Urothelium cell line (cell line): ENCODE results near the gene UNC5B.

Experiments used
- DNase-seq: peaks from one replicate; pipeline ENCODE4 v3.0.0; 2011; ENCODE audit warnings: low spot score, mixed read lengths
- FAIRE-seq: peaks from 2 replicates; lab custom pipeline; 2011; peaks lifted over from hg19 to GRCh38; lab: Jason Lieb, UNC

The UNC5B gene

DNA sequence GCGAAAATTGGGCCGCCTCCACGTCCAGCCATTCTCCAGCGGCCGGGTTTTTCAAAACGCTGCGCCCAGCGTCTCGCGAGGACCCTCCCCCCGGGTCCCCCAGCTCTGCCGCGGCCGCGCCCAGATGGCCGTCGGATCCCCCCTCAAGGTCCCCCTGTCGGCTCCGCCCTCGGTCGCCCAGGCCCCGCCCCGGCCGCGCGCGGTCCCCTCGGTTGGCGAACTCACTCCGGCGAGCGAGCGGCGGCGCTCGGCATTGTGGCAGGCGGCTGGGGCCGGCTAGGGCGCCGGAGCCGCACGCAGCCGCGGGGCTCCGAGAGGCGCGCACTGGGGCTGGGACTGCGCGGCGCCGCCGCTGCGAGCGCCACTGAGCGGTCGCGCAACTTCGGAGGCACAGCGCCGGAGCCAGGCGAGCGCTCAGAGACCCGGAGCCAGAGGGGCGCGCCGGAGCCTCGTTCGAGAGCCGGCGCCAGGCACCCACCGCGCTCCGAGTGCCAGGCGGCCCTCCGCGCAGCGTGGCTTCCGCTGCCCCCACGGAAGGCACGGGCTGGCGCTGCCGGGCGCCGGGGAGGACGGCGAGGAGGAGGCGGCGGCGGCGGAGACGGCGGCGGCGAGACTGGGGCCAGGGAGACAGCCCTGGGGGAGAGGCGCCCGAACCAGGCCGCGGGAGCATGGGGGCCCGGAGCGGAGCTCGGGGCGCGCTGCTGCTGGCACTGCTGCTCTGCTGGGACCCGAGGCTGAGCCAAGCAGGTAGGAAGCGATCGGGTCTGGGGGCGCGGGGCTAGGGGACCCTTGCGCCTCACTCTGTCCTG is at the start of gene UNC5B:
UNC5B (plus strand) TSS at position 253 of the 809 bp plus-strand sequence; CDS start at position 669, 416 bp downstream.
- DNase-seq (peak; percentile 93), FAIRE-seq (peak; percentile 63)

DNA sequence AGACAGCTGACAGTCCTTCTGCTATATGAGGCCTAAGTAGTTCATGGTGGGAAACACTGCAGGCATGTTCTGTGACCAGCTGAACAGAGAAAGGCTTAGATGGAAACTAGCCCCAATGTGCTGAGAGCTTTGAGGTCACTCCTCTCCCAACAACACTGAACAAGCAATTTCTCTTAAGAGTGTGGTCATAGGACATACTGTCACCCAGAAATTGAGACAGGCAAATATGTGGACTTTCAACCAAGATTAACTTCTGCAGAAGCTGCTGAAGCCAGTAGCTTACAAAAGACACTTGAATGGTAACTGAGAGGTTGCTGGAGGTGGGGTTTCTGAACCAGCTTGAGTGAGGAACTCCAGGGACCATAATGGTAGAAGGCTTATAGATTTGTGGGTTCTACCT is 38.9 kb upstream of the UNC5B start:
- FAIRE-seq: no peak
- DNase-seq: no peak

DNA sequence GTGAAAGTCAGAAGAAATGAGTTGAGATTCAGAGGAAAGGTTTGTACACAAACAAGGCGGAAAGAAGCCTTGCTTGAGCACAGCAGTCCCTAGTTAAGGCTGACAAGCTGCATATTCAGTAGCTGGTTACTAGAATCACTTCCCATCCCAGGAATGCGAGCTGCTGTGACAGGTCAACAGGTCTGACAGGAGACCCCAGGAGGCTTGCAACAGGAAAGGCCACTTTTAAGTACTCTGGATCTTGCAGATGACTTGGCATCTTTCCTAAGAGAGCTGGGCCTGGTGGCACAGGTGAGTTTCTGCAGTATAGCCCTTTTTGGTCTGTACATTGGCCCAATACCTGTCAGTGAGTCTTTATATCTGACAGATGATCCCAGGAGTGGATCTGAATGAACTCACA is 35.7 kb upstream of the UNC5B start:
- no peak for FAIRE-seq
- DNase-seq: no peak

DNA sequence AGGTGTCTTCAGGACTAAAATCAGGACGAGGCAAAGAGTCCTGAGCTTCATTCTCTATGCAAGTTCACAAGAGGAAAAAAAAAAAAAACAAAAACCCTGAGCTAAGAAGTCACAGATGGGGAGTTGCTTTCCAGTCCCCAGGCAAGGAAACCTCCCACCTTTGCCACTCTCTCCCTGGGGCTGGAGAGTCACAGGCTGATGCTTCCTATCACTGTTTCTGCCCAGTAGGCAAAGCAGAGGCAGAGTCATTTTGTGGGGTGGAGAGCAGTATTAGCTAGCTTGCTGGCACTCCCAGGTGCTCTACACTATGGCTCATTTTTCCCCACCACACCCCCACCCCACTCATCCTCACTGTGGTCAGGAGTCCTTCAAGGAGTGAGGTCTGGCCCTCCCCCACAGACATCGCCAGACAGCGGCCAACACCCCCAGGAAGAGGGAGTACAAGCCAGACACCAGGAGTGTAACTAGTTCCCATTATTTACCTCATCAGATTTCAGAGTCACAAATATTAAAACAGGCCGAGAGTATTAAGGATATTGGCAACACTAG is 34.6 kb upstream of the UNC5B start:
- DNase-seq: no peak
- FAIRE-seq: no peak

DNA sequence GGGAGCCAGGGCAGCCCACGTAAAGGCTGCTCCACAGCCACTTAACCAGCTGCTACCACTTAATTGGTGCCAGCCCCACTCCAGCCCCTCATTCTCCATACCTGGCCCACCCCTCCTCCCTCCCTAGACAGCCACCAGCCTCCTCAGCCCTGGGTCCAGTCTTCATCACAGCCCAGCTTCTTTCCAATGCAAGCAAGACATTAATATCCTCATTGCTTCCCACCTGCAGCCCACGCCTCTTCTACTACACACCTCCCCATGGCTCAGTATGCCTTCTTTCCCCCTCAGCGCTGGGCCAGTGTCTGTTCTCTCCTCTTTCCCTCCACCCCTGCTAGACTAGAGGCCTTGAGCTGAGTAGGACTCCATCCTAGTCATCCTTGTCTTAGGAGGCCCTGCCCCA is 33.5 kb upstream of the UNC5B start:
- DNase-seq (no peak), FAIRE-seq (no peak)

DNA sequence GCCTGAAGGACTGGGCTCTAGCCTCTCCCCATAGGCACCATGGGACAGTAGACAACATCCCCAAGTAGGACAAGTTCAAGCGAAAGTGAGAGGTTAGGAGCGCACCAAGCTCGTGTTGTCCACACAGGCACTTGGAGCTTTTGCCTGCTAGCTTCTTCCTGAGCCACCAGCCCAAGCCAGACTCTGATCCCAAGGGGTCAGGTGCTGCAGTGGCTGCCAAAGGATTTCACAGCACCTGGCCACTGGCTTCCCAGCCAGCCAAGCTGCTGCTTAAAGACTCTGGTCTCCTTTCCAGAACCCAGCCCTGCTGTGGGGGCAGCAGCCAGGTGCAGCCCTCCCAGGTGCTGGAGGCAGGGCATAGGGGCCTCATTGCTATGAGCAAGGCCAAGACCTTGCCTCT is 33.0 kb upstream of the UNC5B start:
- DNase-seq (no peak), FAIRE-seq (no peak)

DNA sequence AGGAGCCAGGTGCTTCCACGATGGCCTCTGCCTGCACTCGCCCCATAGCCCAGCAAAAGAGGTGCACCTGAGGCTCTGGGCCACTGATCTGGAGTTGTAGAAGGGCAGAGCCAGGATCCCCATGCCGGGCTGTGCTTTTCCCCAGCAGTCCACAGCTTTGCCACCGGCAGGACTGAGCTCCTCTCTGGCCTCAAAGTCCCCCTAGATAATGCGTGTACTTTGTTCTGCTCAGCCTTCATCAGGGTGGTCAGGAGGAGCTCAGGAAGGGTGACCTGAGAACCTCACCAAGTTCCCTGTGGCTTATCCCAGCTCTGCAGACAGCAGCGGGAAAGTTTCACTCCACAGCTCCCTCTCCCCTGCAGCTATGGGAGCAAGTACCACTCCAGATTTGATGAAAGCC is 27.9 kb upstream of the UNC5B start:
- FAIRE-seq: no peak
- DNase-seq: no peak

DNA sequence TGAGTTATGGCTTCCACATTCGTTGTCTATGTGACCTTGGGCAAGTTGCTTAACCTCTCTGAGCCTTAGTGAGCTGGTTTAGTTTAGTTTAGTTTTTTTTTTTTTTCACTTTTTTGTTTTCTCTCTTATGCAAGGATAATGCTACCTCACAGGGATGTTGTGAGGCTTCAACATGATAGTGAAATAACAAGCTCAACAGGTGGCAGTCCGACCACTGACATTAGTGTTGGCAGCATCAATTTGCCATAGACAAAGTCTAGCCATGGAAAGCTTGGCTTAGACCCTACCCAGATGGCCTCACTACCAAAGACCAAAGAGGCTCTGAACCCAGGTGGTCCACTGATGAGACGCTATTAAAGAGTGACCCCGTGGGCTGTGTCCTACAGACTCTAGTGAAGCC is 27.2 kb upstream of the UNC5B start:
- FAIRE-seq: no peak
- no peak for DNase-seq

DNA sequence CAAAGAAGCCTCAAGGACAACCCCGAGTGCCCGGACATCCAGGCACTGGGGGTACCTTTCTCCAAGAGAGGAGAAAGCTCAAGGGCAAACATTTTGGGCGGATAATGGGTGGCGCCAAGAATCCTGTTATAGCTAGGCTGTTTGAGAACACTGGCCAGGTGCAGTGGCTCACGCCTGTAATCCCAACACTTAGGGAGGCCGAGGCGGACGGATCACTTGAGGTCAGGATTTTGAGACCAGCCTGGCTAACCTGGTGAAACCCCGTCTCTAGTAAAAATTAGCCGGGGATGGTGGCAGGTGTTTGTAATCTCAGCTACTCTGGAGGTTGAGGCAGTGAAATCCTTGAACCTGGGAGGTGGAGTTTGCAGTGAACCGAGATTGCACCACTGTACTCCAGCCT is 25.2 kb upstream of the UNC5B start:
- DNase-seq: no peak
- no peak for FAIRE-seq

DNA sequence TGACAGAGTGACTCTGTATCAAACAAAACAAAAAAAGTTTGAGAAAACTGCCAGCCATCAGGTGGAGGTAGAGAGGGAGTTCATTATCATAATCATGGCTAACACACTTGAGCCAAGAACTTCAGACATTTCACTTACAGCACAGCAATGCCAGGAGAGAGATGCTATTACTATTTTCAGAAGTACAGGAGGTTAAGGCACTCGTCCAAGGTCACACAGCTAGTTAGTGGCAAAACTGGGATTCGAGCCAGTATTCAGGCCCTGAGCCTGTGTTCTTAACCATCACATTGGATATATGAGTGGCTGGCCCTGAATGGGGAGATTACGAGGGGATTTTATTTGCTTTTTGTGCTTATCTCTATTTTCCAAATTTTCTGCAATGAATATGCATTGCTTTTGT is 24.8 kb upstream of the UNC5B start:
- DNase-seq (no peak), FAIRE-seq (no peak)

DNA sequence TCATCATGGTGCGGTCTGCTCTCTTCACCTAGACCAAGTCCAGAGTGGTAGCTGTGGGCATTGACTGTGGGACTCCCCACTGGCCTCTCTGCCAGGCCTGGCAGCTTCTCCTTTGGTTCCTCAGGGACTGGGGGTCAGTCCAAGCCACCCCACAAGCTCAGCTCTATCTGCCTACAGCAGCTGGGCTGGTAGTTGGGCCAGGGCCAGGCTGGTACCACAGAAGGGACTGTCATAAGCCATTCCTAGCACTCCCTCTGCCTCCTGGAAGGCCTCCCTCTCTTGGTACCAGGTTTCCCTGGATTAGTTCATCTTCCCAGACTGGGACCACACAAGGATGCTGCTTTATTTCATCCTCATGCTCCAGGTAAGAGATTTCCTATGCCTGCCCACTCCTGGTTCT is 24.2 kb upstream of the UNC5B start:
- DNase-seq: no peak
- FAIRE-seq: no peak

DNA sequence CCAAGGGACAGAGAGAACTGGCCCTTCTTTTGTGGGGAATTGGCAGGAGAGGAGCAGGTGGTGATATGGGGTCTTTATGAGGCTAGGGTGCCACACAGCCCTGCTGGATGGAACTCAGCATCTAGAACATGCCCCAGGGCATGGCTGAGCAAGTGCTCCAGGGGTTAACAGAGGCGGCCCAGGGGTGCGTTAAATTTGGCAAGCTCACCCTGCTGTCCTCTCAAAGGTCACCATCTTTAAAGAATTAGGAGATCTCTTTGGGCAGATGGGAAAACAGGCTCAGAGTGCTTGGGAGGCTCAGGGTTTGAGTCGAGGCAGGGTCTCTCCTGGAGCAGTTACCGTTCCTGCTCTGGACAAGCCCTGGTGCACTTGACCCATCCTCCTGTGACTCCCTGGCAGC is 21.4 kb upstream of the UNC5B start:
- FAIRE-seq: no peak
- DNase-seq: no peak

DNA sequence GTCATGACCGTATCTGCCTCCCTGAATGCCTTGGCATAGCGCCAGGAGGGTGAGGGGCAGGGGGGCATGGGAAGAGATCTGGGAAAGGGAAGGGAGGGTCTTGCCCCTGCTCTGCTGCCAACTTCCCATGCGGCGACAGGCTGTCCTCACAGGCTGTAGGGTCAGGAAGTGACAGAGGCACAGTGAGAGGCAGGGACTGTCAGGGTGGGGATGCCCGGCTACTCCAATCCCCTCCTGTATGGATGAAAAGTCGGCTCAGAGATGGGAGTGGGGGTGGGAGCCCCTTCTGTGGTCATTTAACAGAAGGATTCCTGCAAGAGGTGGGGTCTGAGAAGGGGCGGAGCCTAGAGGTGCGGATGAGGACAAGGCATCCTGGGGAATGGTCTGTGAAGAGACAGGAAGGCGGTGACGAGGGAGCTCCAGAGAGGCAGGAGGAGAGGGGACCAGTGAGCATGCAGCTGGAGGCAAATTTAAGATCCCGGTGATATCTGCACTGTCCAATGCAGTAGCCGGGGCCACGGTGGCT is 20.8 kb upstream of the UNC5B start:
- FAIRE-seq (no peak), DNase-seq (no peak)

DNA sequence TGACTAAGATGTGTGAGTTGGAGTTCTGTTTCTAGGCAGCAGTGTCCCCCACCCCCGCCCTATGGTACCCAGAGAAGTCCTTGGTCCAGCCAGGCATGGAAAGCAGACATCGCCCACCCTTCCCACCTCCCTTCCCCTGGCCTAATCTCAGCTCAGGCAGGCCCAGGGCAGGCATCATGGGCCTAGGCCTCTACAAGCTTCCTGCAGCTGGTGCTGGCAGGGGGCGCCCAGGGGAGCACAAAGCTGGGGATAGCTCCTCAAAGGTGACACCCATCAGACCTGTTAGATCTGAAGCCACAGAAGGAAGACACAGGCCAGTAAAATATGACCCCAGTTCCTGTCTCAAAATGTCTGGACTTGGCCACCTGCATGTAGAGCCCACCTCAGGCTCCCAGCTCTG is 18.9 kb upstream of the UNC5B start:
- no peak for FAIRE-seq
- no peak for DNase-seq

DNA sequence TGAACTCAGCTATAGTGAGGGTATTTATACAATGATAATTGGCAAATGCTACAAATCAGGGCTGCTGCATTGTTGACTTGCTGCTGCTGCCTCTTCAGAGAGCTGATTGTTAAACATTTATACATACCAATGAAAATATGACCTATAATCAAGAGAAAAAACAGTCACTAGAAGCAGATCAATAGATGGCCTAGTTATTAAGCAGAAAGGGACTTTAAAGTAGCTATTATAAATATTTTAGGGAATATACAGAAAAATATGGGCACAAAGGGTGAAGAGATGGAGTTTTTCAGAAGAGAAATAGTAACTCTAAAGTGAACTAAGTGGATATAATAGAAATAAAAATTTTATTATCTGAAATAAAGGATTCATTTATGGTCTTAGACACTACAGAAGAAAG is 14.4 kb upstream of the UNC5B start:
- FAIRE-seq (no peak), DNase-seq (no peak)

DNA sequence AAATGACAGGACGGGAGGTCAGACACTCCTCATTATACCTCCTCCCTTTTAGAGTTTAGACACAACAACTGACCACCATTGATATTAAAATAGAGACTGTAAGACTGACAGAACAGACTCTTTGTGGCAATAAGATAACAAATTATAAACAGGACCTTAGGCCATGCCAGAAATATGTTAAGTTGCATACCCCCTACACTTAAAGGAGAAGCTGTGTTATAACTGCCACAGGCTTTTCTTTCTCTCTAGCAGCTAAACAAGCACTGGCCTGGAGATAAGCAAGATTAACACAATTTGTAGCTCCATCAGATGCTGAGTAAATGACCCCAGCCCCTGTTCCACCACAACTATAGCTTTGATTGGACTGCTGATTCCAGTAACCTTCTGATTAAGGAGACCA is 10.5 kb upstream of the UNC5B start:
- FAIRE-seq: no peak
- no peak for DNase-seq

DNA sequence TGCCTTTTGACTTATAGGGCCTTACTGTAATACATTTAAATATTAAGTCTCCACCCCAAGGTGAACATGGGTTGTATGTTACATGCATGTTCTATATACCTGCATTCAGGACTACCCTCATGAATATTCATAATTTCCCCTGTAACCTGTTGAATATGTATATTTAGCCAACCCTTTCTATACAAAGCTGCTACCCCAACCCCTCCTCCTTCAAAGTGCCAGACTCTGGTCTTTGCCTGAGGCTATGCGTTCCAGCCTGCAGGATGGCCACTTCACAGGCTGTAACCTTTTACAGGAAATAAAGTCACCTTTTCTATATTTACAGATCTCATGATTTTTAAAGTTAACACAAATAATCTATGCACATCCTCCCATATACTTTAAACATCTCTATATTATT is 10.1 kb upstream of the UNC5B start:
- FAIRE-seq: no peak
- no peak for DNase-seq

DNA sequence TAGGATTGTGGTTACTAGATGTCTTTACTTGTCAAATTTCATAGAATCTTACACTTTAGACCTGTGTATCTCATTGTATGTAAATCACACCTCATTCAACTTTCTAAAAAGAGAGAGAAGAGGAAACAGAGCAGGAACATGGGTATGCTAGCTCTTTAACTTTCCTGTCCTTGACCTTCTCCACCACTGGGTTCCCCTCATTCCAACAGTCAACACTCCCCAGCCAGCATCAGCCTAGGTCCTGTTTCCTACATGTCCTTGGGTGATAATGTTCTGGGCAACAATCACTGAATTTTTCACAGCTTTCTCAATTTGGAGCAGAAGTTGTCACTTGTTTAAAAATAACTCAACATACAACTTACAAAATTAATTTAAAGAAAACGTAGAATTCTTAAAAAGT is 9.2 kb upstream of the UNC5B start:
- FAIRE-seq (no peak), DNase-seq (no peak)

DNA sequence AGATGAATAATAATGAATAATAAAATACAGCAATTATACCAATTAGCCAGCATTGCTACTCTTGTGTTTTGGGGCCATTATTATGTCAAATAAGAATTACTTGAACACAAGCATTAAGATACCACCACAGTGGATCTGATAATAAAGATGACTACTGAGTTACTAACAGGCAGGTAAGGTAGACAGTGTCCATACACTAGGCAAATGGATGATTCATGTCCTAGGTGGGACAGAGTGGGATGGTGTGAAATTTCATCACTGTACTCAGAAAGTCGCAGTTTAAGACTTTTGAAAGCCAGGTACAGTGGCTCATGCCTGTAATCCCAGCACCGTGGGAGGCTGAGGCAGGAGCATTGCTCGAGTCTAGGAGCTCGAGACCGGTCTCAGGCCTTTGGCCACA is 8.7 kb upstream of the UNC5B start:
- DNase-seq: no peak
- peak; percentile 74 for FAIRE-seq

DNA sequence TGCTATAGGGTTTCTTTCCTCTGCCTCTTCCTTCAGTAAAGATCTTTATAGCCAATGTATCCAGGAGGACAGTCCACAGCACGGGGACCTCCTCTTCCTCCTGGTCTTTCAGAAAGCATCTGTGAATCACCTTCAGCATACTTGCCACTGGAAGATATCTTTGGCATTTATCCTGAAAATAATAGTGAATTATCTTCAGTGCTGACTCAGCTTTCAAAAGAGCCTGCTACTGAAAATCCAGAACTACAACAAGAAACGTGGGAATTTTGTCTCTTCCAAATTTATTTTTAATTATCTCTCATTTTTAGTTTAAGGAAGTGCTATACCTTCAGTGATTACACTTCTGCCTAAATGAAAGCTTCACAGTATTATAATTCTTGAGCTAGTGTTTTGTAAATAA is 7.6 kb upstream of the UNC5B start:
- FAIRE-seq: no peak
- DNase-seq: no peak

DNA sequence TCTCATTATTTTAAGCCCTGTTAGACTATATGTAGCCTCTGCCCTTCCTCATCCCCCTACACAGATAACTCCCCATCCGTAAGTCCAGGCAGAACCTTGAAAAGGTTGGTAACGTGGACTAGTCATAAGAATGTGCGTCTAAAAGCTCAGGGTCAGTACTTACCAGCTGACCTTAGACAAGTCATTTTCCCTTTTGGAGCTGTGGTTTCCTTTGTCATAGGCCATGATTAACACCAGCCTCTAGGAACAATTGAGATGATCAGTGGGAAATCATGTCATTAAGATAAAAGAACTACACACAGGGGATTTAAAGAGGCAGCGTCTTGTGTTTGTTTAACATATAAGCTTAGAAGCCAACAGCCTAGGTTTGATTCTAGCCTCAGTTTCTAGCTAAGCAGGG is 6.9 kb upstream of the UNC5B start:
- FAIRE-seq: no peak
- no peak for DNase-seq

DNA sequence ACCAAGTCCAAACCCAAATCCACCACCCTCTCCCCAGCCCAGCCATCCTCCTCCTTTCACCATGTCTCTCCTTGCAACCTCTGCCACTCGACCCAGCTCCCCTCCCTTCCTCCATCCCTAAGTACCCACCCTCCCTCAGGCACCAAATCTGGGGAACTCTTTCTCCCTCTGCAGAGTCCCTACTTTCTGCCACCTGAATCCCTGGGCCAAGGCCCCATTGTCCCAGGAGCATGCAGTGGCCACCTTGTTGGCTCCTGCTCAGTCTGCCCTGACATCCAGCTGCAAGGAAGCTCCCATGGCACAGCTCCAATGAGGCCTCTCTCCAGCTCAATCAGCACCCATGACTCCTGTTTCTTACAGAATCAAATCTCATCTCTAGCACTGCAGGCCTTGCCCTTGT is 5.5 kb upstream of the UNC5B start:
- DNase-seq (no peak), FAIRE-seq (no peak)

DNA sequence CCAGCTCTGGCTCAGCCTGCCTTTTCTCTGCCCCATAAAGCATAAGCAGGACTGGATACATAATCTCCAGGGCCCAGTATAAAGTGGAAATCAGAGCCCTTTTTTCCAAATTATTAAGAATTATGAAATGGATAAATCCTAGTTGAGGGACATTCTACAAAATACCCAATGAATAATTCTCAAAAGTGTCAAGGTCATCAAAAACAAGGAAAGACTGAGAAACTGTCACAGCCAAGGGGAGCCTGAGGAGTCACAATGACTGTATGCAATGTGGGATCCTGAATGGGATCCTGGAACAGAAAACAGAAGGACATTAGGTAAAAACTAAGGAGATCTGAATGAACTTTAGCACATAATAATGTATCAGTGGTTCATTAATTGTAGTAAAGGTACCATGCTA is 4.8 kb upstream of the UNC5B start:
- no peak for FAIRE-seq
- no peak for DNase-seq
